PC-3 (cell line): Measurements from ENCODE around the gene CEP70.

ENCODE experiments used
- EZH2 ChIP-seq: fragments of 300-600 bp; sonication (generic); IDR thresholded peaks from one replicate; pipeline ENCODE4 v1.6.1; 2017; ENCODE audit warnings: antibody characterized with exemption, mild to moderate bottlenecking, low read length; ENCODE audit not compliant: unreplicated experiment
- TF ChIP-seq, protein P1 (sequence below): fragments of 300-600 bp; sonication (generic); conservative IDR thresholded peaks from 2 replicates; pipeline ENCODE4 v1.5.1; 2017; ENCODE audit warnings: antibody characterized with exemption, low read depth, mild to moderate bottlenecking, low read length

DNA sequence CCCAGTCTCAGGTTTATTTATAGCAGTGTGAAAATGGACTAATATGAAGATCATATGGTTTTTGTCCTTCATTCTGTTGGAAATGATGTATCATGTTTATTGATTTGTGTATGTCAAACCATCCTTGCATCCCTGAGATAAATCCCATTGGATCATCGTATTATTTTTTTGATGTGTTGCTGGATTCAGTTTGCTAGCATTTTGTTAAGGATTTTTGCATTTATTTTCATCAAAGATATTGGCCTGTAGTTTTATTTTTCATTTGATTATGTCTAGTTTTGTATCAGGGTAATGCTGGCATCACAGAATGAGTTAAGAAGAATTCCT, 48.8 kb upstream of the CEP70 start:
- TF ChIP-seq, protein P1, sequence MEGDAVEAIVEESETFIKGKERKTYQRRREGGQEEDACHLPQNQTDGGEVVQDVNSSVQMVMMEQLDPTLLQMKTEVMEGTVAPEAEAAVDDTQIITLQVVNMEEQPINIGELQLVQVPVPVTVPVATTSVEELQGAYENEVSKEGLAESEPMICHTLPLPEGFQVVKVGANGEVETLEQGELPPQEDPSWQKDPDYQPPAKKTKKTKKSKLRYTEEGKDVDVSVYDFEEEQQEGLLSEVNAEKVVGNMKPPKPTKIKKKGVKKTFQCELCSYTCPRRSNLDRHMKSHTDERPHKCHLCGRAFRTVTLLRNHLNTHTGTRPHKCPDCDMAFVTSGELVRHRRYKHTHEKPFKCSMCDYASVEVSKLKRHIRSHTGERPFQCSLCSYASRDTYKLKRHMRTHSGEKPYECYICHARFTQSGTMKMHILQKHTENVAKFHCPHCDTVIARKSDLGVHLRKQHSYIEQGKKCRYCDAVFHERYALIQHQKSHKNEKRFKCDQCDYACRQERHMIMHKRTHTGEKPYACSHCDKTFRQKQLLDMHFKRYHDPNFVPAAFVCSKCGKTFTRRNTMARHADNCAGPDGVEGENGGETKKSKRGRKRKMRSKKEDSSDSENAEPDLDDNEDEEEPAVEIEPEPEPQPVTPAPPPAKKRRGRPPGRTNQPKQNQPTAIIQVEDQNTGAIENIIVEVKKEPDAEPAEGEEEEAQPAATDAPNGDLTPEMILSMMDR, result no peak
- no peak for TF ChIP-seq EZH2
